BJ (cell line): ENCODE measurements around the gene ADIPOQ. TPM values are rescaled to one million over a fixed set of nuclear protein-coding genes. Genes with fewer than 3 reads are reported as not detected.
"Not testable (repeated sequence)": the region's sequence is repeated elsewhere in the genome, so short reads cannot be mapped to it uniquely, and the experiment has no call there.

Experiments
- CTCF ChIA-PET: fragments of 350-600 bp; formaldehyde crosslinking; extraction: SDS; loops from one replicate; lab custom pipeline; 2021; ENCODE audit warnings: antibody characterized with exemption, inconsistent platforms; lab: Yijun Ruan, JAX
- POLR2A ChIA-PET: fragments of 300-600 bp; sonication (Branson Sonifier 250); formaldehyde crosslinking; extraction: SDS; loops from one replicate; lab custom pipeline; 2021; ENCODE audit warnings: antibody characterized with exemption; lab: Charles Lee
- DNase-seq: peaks from one replicate; pipeline ENCODE4 v3.0.0-alpha.2; 2011; ENCODE audit warnings: low read depth
- H3K27me3 ChIP-seq: 2 replicates; pipeline ENCODE4 v1.6.0; 2011; ENCODE audit warnings: low read length; ENCODE audit not compliant: control insufficient read depth, insufficient read depth
- H3K36me3 ChIP-seq: 2 replicates; pipeline ENCODE4 v1.5.1; 2011; ENCODE audit warnings: low read length; ENCODE audit not compliant: control insufficient read depth, insufficient read depth
- H3K4me3 ChIP-seq: 2 replicates; pipeline ENCODE4 v1.5.1; 2011; ENCODE audit warnings: low read depth, mild to moderate bottlenecking, control low read depth, low read length
- CTCF ChIP-seq: IDR thresholded peaks from 2 replicates; pipeline ENCODE4 v1.5.1; 2011; ENCODE audit warnings: low read depth, mild to moderate bottlenecking, control low read depth, inconsistent platforms, low read length, moderate library complexity; ENCODE audit not compliant: insufficient read depth
- polyA plus RNA-seq: library from polyadenylated mRNA; depleted of rRNA; stranded (reverse); fragments of >200 nt; gene quantifications from 2 replicates; pipeline ENCODE4 v1.2.3, GENCODE V29; 2011

The ADIPOQ gene
- polyA plus RNA-seq, 1 experiment = not detected

DNA sequence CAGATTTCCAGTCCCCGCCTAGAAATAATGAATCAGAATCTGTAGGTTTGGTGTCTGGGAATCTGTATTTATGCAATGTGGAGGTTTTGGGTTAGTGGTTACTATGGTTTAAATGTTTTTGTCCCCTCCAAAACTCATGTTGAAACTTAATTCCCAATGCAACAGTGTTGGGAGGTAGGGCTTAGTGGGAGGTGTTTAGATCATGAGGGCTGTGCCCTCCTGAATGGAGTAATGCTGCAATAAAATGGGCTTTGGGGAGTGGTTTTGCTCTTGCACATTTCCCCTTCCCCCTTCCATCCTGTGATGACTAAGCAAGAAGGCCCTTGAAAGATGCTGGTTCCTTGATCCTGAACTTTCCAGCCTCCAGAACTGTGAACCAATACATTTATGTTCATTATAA is 27.1 kb upstream of the ADIPOQ start:
- ChIA-PET POLR2A (no interaction called here), CTCF (interaction anchor here (1.2 kb wide), 1 partner anchor 200 kb away, joined by 4 read pairs; no protein-coding TSS in a partner anchor)
- TF ChIP-seq CTCF = no peak
- no peak overlapping the region for H3K4me3 ChIP-seq
- H3K36me3 ChIP-seq = no peaks in the 10 kb centered on the region
- DNase-seq = no peak
- H3K27me3 ChIP-seq = no peaks in the 10 kb centered on the region

DNA sequence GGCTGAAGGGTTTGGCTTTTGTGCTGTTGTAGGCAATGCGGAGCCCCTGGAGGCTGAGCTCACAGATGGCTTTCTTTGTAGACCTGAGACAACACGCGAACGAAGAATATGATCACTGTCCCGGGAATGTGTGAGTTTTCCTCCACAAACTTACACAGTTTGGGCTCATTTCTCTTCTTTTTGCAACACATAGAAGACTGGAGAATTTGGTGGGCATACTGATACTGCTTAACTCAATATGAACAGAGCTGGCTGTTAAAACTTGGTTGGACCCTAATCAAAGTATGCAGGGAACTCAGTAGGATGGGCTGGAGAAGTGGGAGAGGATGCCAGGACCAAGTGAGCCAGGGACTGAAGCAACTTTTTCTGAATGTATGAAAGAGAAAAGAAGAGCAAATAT is 24.0 kb upstream of the ADIPOQ start:
- no peak overlapping the region for H3K4me3 ChIP-seq
- DNase-seq = no peak
- no peaks in the 10 kb centered on the region for H3K27me3 ChIP-seq
- no peaks in the 10 kb centered on the region for H3K36me3 ChIP-seq
- no peak for TF ChIP-seq CTCF
- CTCF ChIA-PET = interaction anchor here (1.0 to 8.4 kb wide), 4 partner anchors 8 to 205 kb away, joined by 3 to 196 read pairs (median 6); partner anchors contain the start of gene AHSG
- POLR2A ChIA-PET = no interaction called here

GRCh38 chr3:186818956-186819355 is 23.6 kb upstream of the ADIPOQ start:
- POLR2A ChIA-PET = no interaction called here
- Histone ChIP-seq H3K36me3 (no peaks in the 10 kb centered on the region), H3K4me3 (no peak overlapping the region), H3K27me3 (no peaks in the 10 kb centered on the region)
- CTCF ChIA-PET = interaction anchor here (1.0 to 8.4 kb wide), 2 partner anchors 9 to 205 kb away, joined by 4 to 196 read pairs; partner anchors contain the start of gene AHSG
- TF ChIP-seq CTCF = no peak
- no peak for DNase-seq

- POLR2A ChIA-PET = no interaction called here
- H3K36me3 ChIP-seq = no peaks in the 10 kb centered on the region
- CTCF ChIA-PET = interaction anchor here (0.5 to 8.4 kb wide), 19 partner anchors 13 to 858 kb away, joined by 3 to 196 read pairs (median 3); partner anchors contain the start of gene AHSG
- no peaks in the 10 kb centered on the region for H3K27me3 ChIP-seq
- no peak for DNase-seq
- no peak overlapping the region for H3K4me3 ChIP-seq
- TF ChIP-seq CTCF = peak; percentile 67
Measured at GRCh38 chr3:186821429-186822387, 20.8 kb upstream of the ADIPOQ start.

- POLR2A ChIA-PET, H3K27me3 ChIP-seq, H3K4me3 ChIP-seq, DNase-seq, H3K36me3 ChIP-seq: not testable (repeated sequence)
- CTCF ChIA-PET = interaction anchor here (0.9 to 8.4 kb wide), 8 partner anchors 17 to 561 kb away, joined by 3 to 196 read pairs (median 3); partner anchors contain the start of gene AHSG
Measured at GRCh38 chr3:186822388-186822759, 20.1 kb upstream of the ADIPOQ start.
